Astrocyte of the spinal cord (primary cell): Measurements from ENCODE around the gene TSSK6.

Experiments used
- DNase-seq: peaks from one replicate; pipeline ENCODE4 v3.0.0; 2011; ENCODE audit warnings: low read depth, low spot score
- H3K4me3 ChIP-seq: 2 replicates; pipeline ENCODE4 v1.5.1; 2011; ENCODE audit warnings: low read depth, mild to moderate bottlenecking, low read length, moderate library complexity
- in situ Hi-C: cut with HindIII; loops from 2 replicates; pipeline ENCODE4 v1.10.0; 2017; ENCODE audit warnings: low sequenced_read_pairs
- TF ChIP-seq, protein P1 (sequence below): IDR thresholded peaks from 2 replicates; pipeline ENCODE4 v1.5.1; 2012; ENCODE audit warnings: low read depth, mild to moderate bottlenecking, low read length, inconsistent platforms

TSSK6 gene

GRCh38 chr19:19485161-19485997 is 30.0 kb downstream of the TSSK6 start:
- in situ Hi-C loops, result no loop called here
- peak; percentile 35 for DNase-seq
- TF ChIP-seq, protein P1, sequence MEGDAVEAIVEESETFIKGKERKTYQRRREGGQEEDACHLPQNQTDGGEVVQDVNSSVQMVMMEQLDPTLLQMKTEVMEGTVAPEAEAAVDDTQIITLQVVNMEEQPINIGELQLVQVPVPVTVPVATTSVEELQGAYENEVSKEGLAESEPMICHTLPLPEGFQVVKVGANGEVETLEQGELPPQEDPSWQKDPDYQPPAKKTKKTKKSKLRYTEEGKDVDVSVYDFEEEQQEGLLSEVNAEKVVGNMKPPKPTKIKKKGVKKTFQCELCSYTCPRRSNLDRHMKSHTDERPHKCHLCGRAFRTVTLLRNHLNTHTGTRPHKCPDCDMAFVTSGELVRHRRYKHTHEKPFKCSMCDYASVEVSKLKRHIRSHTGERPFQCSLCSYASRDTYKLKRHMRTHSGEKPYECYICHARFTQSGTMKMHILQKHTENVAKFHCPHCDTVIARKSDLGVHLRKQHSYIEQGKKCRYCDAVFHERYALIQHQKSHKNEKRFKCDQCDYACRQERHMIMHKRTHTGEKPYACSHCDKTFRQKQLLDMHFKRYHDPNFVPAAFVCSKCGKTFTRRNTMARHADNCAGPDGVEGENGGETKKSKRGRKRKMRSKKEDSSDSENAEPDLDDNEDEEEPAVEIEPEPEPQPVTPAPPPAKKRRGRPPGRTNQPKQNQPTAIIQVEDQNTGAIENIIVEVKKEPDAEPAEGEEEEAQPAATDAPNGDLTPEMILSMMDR, result no peak
- H3K4me3 ChIP-seq, result no peak overlapping the region

DNA sequence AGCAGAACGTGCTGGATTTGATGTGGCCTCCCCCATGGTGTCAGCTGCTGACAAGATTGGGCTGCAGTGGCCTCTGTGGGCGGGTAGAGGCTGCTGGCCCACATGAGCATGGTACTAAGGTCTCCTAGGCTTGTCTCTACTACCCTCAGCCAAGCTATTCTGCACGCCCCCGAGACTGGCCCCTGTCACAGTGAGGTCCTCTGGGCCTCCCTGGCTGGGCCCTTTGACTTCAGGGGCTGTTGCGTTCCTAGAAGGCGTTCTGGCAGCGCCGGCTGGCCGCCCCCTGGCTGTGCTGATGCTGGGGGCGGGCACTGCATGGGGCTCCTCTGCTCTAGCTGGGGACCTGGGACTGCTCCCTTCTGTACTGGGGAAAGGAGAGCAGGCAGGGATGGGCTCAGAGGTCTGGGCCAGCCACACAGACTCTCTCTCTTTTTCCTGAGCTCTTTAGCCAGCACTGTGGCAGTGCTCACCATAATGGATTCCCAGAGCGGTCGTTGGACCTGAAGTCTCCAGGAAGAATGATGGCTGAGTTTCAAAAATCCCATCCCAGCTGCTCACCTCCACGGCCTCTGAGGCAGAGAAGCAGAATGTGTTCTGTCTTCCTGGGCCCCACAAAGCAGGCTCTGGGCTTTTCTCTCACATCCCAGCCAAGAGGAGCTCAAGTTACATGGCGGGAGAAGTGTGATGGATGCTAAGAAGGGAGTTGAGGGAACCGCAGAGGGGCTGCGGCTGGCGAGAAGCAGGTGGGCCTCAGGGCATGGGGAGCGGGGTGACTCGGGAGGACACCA is 32.3 kb downstream of the TSSK6 start:
- in situ Hi-C loops, result no loop called here
- DNase-seq, result no peak
- H3K4me3 ChIP-seq, result no peak overlapping the region
- TF ChIP-seq, protein P1, result no peak

GRCh38 chr19:19480688-19481087 is 34.7 kb downstream of the TSSK6 start:
- DNase-seq, result peak; percentile 32
- in situ Hi-C loops, result no loop called here
- TF ChIP-seq, protein P1, result no peak
- no peak overlapping the region for H3K4me3 ChIP-seq

DNA sequence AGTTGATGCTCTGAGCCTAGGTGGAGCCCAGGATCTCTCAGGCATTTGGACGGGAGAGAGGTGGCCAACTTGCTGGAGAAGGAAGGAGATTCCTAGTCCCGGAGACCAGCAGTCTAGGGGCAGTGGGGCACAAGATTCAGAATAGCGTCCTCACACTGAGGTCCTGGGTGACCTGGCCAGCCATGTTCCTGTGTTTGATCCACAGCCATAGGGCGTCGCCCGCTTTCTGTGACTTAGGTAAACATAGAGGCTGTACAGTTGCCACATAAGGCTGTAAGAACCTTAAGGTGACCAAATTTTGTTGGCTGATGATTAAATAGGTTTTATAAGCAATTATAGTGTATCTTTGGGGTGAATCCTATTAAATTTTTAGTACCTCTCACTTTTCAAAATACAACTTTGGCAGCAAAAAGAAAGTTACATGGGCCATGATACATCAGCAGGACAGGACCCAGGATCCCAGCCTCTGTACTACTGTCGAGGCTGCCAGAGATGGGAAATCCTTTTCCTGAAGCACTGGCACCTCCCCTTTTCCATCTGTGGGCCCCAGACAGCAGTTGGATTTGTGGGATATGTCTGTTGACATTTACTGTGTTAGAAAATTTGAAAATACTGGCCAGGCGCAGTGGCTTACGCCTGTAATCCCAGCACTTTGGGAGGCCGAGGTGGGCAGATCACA is 37.5 kb downstream of the TSSK6 start:
- TF ChIP-seq, protein P1, result no peak
- no peak for DNase-seq

GRCh38 chr19:19475849-19476828 is 39.2 kb downstream of the TSSK6 start:
- TF ChIP-seq, protein P1, result peak; percentile 62
- peak; percentile 35 for DNase-seq
- H3K4me3 ChIP-seq, result no peak overlapping the region
- in situ Hi-C loops, result no loop called here

More for the DNA sequence above, 37.5 kb downstream of the TSSK6 start:
- in situ Hi-C loops, result no loop called here
- no peak overlapping the region for H3K4me3 ChIP-seq
